ENCODE results near the gene GLRX5. TPM values are rescaled to one million over a fixed set of nuclear protein-coding genes. Genes with fewer than 3 reads are reported as not detected.

Gene GLRX5
- total RNA-seq, 1 experiment from 2014 or later: 62.2 TPM

- no CpG with 5 or more reads among the region's 1 CpG for WGBS (ENCODE audit: extremely low coverage, insufficient read length, low lambda C conversion rate)
- peaks cover 11 to 14% of the 10 kb centered on the region in 2 experiments for H3K4me1 Mint-ChIP-seq
- H3K9ac ChIP-seq (ENCODE audit: extremely low read depth, insufficient read length, low read length): no peak overlapping the region
These were observed 16.6 kb downstream of the GLRX5 start for GRCh38 chr14:95551435-95551834.

More at GRCh38 chr14:95551435-95551834, 16.6 kb downstream of the GLRX5 start:
- no peak overlapping the region for H3K14ac ChIP-seq (ENCODE audit: insufficient read depth, low read length)
- no peak overlapping the region for H2BK5ac ChIP-seq (ENCODE audit: insufficient read length, low read length)
- no peak for DNase-seq
- no peak overlapping the region for H2BK15ac ChIP-seq (ENCODE audit: low read depth, low read length)
- H4K5ac ChIP-seq (ENCODE audit: insufficient read length, low read depth, low read length): no peak overlapping the region
- H2AK5ac ChIP-seq (ENCODE audit: insufficient read length, low read length): no peak overlapping the region
- H2BK120ac ChIP-seq (ENCODE audit: low read depth, low read length, poor library complexity, severe bottlenecking): no peak overlapping the region
- no peaks in the 10 kb centered on the region for H3K23me2 ChIP-seq (ENCODE audit: insufficient read length, low read depth, low read length, poor library complexity, severe bottlenecking)
- H3K56ac ChIP-seq (ENCODE audit: insufficient read length, low read depth, low read length): no peak overlapping the region
- no peak overlapping the region for H3K4me2 ChIP-seq (ENCODE audit: insufficient read depth, insufficient read length, low read length)
- no peaks in the 10 kb centered on the region for H3K79me1 ChIP-seq (ENCODE audit: insufficient read depth, low read depth, low read length, poor library complexity, severe bottlenecking)
- Mint-ChIP-seq H3K36me3 (ENCODE audit: insufficient read depth in 1 of 3, low read depth in 3 of 3) (peaks cover 12 to 33% (median 27%) of the 10 kb centered on the region in 3 experiments), H3K4me3 (no peak overlapping the region), H3K27ac (no peak overlapping the region), H3K27me3 (ENCODE audit: low read depth) (peaks cover 41% of the 10 kb centered on the region), H3K9me3 (peaks cover 3 to 8% of the 10 kb centered on the region in 2 experiments; a peak in 3 of 5 replicates)
- no peaks in the 10 kb centered on the region for H3K79me2 ChIP-seq (ENCODE audit: insufficient read depth, low read length)
- H3K27ac ChIP-seq (ENCODE audit: insufficient read length, low read depth, low read length): no peak overlapping the region
- no peak overlapping the region for H2BK12ac ChIP-seq (ENCODE audit: insufficient read length, low read depth, low read length)
- H3K23ac ChIP-seq (ENCODE audit: insufficient read length, low read depth, low read length): no peak overlapping the region
- no peak overlapping the region for H3T11ph ChIP-seq (ENCODE audit: low read length)
- no peak overlapping the region for H4K8ac ChIP-seq (replicated peaks; ENCODE audit: insufficient read length, low read depth, low read length)
- no peaks in the 10 kb centered on the region for H3K4me1 ChIP-seq (ENCODE audit: insufficient read depth, low read length)
- no peak overlapping the region for H2AFZ ChIP-seq (ENCODE audit: low read length)
- H3K27me3 ChIP-seq (ENCODE audit: insufficient read depth, low read length): peaks cover 3% of the 10 kb centered on the region; the same call in 1 of the 2 replicates
- no peak overlapping the region for H3K4ac ChIP-seq (ENCODE audit: low read depth, low read length)
- TF ChIP-seq CTCF (conservative IDR thresholded peaks at IDR 0.05): no peak
- H2BK20ac ChIP-seq (ENCODE audit: low read depth, low read length, poor library complexity, severe bottlenecking): no peak overlapping the region
- no peaks in the 10 kb centered on the region for H4K20me1 ChIP-seq (ENCODE audit: control insufficient read depth, insufficient read depth, insufficient read length)
- H4K91ac ChIP-seq (ENCODE audit: insufficient read length, low read depth, low read length): no peak overlapping the region
- no peak overlapping the region for H3K18ac ChIP-seq (ENCODE audit: insufficient read length, low read depth, low read length)
- no peaks in the 10 kb centered on the region for H3K9me3 ChIP-seq (ENCODE audit: control insufficient read depth, low read depth, low read length)
